ENCODE data around the gene SCO1.
A peak's percentile ranks its signal among the peaks of the same experiment; 100 is the strongest.
"Not testable (repeated sequence)": the region's sequence is repeated elsewhere in the genome, so short reads cannot be mapped to it uniquely, and the experiment has no call there.

The SCO1 gene

DNA sequence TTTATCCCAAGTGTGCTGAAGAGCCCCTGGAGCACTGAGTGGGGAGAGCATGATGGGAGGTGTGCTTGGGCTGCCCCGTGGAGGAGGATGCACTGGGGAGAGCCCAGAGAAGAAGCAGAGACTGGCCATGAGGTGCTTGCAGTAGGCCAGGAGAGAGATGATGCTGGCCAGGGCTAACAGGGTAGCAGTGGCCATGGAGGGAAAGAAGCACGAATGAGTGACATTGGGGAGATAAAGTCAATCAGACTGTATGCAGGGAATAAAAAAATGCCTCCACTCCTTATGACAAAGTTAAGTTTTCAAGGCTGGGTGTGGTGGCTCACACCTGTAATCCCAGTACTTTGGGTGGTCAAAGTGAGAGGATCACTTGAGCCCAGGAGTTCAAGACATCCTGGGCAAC lies 37.9 kb upstream of the SCO1 start:
- Histone ChIP-seq H2AK5ac (ENCODE audit: low read depth, low read length) (no peak overlapping the region), H3K9ac (ENCODE audit: low read depth, low read length, poor library complexity) (no peak overlapping the region), H2BK15ac (ENCODE audit: low read length) (no peak overlapping the region), H3K14ac (ENCODE audit: low read length) (no peak overlapping the region), H3K4ac (ENCODE audit: low read length) (no peak overlapping the region), H3K23ac (ENCODE audit: low read depth, low read length, poor library complexity) (no peak overlapping the region), H2AFZ (ENCODE audit: low read length) (no peak overlapping the region), H2BK12ac (ENCODE audit: low read length) (no peak overlapping the region), H3K9me3 (replicated peaks in 1 of 2; ENCODE audit: control insufficient read depth in 2 of 2, insufficient read depth in 1 of 2, low read depth in 1 of 2, low read length in 2 of 2) (no peaks in the 10 kb centered on the region), H4K91ac (ENCODE audit: low read depth, low read length, poor library complexity) (no peak overlapping the region), H2BK120ac (ENCODE audit: low read depth, low read length) (no peak overlapping the region), H3K36me3 (replicated peaks in 1 of 2; ENCODE audit: control insufficient read depth in 2 of 2, insufficient read depth in 2 of 2, low read length in 2 of 2) (no peaks in the 10 kb centered on the region), H2BK5ac (ENCODE audit: low read length) (no peak overlapping the region), H4K8ac (ENCODE audit: low read depth, low read length) (no peak overlapping the region), H3K4me1 (ENCODE audit: control insufficient read depth in 2 of 2, insufficient read depth in 1 of 2, low read depth in 1 of 2, low read length in 2 of 2) (peaks cover 1 to 4% of the 10 kb centered on the region in 2 donors), H3K27ac (replicated peaks; ENCODE audit: low read length) (no peak overlapping the region), H3K27me3 (ENCODE audit: control insufficient read depth in 3 of 3, insufficient read depth in 3 of 3, low read depth in 1 of 3, low read length in 3 of 3) (peaks cover 0 to 9% (median 3%) of the 10 kb centered on the region in 3 experiments), H3K18ac (ENCODE audit: low read length) (no peak overlapping the region), H3K79me1 (ENCODE audit: low read depth, low read length) (no peaks in the 10 kb centered on the region), H3K4me2 (ENCODE audit: insufficient read depth, low read length, poor library complexity, severe bottlenecking) (no peak overlapping the region), H3K4me3 (ENCODE audit: low read length in 2 of 2) (no peak overlapping the region)
- WGBS, 2 donors (ENCODE audit: extremely low coverage in 2 of 2, insufficient read length in 2 of 2, insufficient replicate concordance in 1 of 2): no CpG with 5 or more reads among the region's 2 CpGs
- no peak for DNase-seq (ENCODE audit: low spot score)

DNA sequence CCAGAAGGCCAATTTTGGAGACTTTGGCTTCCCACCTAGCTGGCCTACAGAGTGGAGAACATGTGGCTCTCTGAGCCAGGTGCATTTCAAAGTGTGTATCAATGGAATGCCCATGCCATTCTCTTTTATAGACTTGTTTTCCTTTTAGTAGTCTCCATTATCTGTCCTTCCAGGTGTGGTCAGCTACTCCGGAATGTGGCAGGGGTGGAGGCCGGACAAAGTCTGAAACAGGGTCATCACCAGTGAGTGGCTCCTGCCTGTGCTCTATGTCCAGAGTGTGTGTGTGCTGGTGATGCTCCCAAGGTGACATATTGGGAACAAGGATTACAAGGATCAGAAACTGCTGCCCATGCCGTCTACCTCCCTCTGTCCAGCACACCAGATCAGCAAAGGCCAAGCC lies 36.3 kb upstream of the SCO1 start:
- no peak overlapping the region for H2BK15ac ChIP-seq (ENCODE audit: low read length)
- H2BK12ac ChIP-seq (ENCODE audit: low read length): no peak overlapping the region
- H3K4me2 ChIP-seq (ENCODE audit: insufficient read depth, low read length, poor library complexity, severe bottlenecking): no peak overlapping the region
- H3K27ac ChIP-seq (replicated peaks; ENCODE audit: low read length): no peak overlapping the region
- H4K91ac ChIP-seq (ENCODE audit: low read depth, low read length, poor library complexity): no peak overlapping the region
- no peaks in the 10 kb centered on the region for H3K36me3 ChIP-seq (replicated peaks in 1 of 2; ENCODE audit: control insufficient read depth in 2 of 2, insufficient read depth in 2 of 2, low read length in 2 of 2)
- no peak overlapping the region for H3K14ac ChIP-seq (ENCODE audit: low read length)
- H3K4ac ChIP-seq (ENCODE audit: low read length): no peak overlapping the region
- H2BK5ac ChIP-seq (ENCODE audit: low read length): no peak overlapping the region
- no peak for DNase-seq (ENCODE audit: low spot score)
- no peak overlapping the region for H2AK5ac ChIP-seq (ENCODE audit: low read depth, low read length)
- peaks cover 1 to 4% of the 10 kb centered on the region in 2 donors for H3K4me1 ChIP-seq (ENCODE audit: control insufficient read depth in 2 of 2, insufficient read depth in 1 of 2, low read depth in 1 of 2, low read length in 2 of 2)
- H2AFZ ChIP-seq (ENCODE audit: low read length): no peak overlapping the region
- WGBS, 2 donors (ENCODE audit: extremely low coverage in 2 of 2, insufficient read length in 2 of 2, insufficient replicate concordance in 1 of 2): no CpG with 5 or more reads among the region's 3 CpGs
- no peak overlapping the region for H3K9ac ChIP-seq (ENCODE audit: low read depth, low read length, poor library complexity)
- no peak overlapping the region for H3K18ac ChIP-seq (ENCODE audit: low read length)
- no peak overlapping the region for H3K23ac ChIP-seq (ENCODE audit: low read depth, low read length, poor library complexity)
- H3K79me1 ChIP-seq (ENCODE audit: low read depth, low read length): no peaks in the 10 kb centered on the region
- H4K8ac ChIP-seq (ENCODE audit: low read depth, low read length): no peak overlapping the region
- H2BK120ac ChIP-seq (ENCODE audit: low read depth, low read length): no peak overlapping the region
- H3K9me3 ChIP-seq (replicated peaks in 1 of 2; ENCODE audit: control insufficient read depth in 2 of 2, insufficient read depth in 1 of 2, low read depth in 1 of 2, low read length in 2 of 2): no peaks in the 10 kb centered on the region
- peaks cover 0 to 15% (median 3%) of the 10 kb centered on the region in 3 experiments for H3K27me3 ChIP-seq (ENCODE audit: control insufficient read depth in 3 of 3, insufficient read depth in 3 of 3, low read depth in 1 of 3, low read length in 3 of 3)
- H3K4me3 ChIP-seq (ENCODE audit: low read length in 2 of 2): no peak overlapping the region

DNA sequence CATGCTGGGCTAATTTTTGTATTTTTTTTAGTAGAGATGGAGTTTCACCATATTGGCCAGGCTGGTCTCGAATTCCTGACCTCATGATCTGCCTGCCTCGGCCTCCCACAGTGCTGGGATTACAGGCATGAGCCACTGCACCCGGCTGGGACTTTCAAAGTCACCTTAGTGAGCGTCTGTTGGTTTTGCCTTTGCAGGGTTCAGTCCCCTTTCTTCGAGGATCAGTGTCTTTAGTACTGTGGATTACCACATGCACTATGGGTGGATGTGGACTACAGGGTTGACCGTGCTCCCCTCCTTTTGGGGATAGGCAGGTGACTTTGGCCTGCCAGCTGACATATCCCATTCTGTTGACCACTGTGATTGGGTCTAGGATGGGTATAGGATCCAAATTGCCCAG lies 34.8 kb upstream of the SCO1 start:
- not testable (repeated sequence) for H3K9ac ChIP-seq (ENCODE audit: low read depth, low read length, poor library complexity); H2AFZ ChIP-seq (ENCODE audit: low read length); H3K4me2 ChIP-seq (ENCODE audit: insufficient read depth, low read length, poor library complexity, severe bottlenecking); H3K9me3 ChIP-seq (replicated peaks in 1 of 2; ENCODE audit: control insufficient read depth in 2 of 2, insufficient read depth in 1 of 2, low read depth in 1 of 2, low read length in 2 of 2); H2BK5ac ChIP-seq (ENCODE audit: low read length); H4K8ac ChIP-seq (ENCODE audit: low read depth, low read length); H2BK12ac ChIP-seq (ENCODE audit: low read length); H3K4me1 ChIP-seq (ENCODE audit: control insufficient read depth in 2 of 2, insufficient read depth in 1 of 2, low read depth in 1 of 2, low read length in 2 of 2); H4K91ac ChIP-seq (ENCODE audit: low read depth, low read length, poor library complexity); H3K4ac ChIP-seq (ENCODE audit: low read length); H3K4me3 ChIP-seq (ENCODE audit: low read length in 2 of 2); H3K23ac ChIP-seq (ENCODE audit: low read depth, low read length, poor library complexity); H3K36me3 ChIP-seq (replicated peaks in 1 of 2; ENCODE audit: control insufficient read depth in 2 of 2, insufficient read depth in 2 of 2, low read length in 2 of 2); DNase-seq (ENCODE audit: low spot score); H3K14ac ChIP-seq (ENCODE audit: low read length); H2BK15ac ChIP-seq (ENCODE audit: low read length); H3K27ac ChIP-seq (replicated peaks; ENCODE audit: low read length); H3K79me1 ChIP-seq (ENCODE audit: low read depth, low read length); H2BK120ac ChIP-seq (ENCODE audit: low read depth, low read length); H2AK5ac ChIP-seq (ENCODE audit: low read depth, low read length); H3K18ac ChIP-seq (ENCODE audit: low read length)
- peaks cover 0 to 11% (median 3%) of the 10 kb centered on the region in 3 experiments for H3K27me3 ChIP-seq (ENCODE audit: control insufficient read depth in 3 of 3, insufficient read depth in 3 of 3, low read depth in 1 of 3, low read length in 3 of 3)
- WGBS, 2 donors (ENCODE audit: extremely low coverage in 2 of 2, insufficient read length in 2 of 2, insufficient replicate concordance in 1 of 2): no CpG with 5 or more reads among the region's 6 CpGs

DNA sequence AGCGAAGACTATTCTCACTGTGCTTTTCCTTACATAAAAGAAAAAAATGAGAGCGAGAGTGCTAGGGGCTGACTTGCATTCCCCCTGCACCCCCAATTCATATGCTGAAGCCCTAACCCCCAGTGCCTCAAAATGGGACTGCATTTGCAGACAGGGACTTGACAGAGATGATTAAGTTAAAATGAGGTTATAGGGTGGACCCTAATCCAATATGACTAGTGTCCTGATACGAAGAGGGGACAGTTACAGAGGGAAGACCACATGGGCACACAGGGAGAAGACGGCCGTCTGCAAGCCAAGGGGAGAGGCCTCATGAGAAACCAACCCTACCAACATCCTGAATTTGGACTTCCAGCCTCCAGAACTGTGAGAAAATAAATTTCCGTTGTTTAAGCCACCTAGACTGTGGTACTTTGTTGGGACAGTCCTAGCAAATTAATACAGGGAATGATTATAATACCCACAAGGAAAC lies 34.1 kb upstream of the SCO1 start:
- H3K27me3 ChIP-seq (ENCODE audit: control insufficient read depth in 3 of 3, insufficient read depth in 3 of 3, low read depth in 1 of 3, low read length in 3 of 3): peaks cover 0 to 11% (median 3%) of the 10 kb centered on the region in 3 experiments
- no peak overlapping the region for H3K27ac ChIP-seq (replicated peaks; ENCODE audit: low read length)
- H3K79me1 ChIP-seq (ENCODE audit: low read depth, low read length): no peaks in the 10 kb centered on the region
- H3K4me2 ChIP-seq (ENCODE audit: insufficient read depth, low read length, poor library complexity, severe bottlenecking): no peak overlapping the region
- H4K91ac ChIP-seq (ENCODE audit: low read depth, low read length, poor library complexity): no peak overlapping the region
- no peaks in the 10 kb centered on the region for H3K9me3 ChIP-seq (replicated peaks in 1 of 2; ENCODE audit: control insufficient read depth in 2 of 2, insufficient read depth in 1 of 2, low read depth in 1 of 2, low read length in 2 of 2)
- H3K4ac ChIP-seq (ENCODE audit: low read length): no peak overlapping the region
- H3K23ac ChIP-seq (ENCODE audit: low read depth, low read length, poor library complexity): no peak overlapping the region
- H2BK5ac ChIP-seq (ENCODE audit: low read length): no peak overlapping the region
- H2BK15ac ChIP-seq (ENCODE audit: low read length): no peak overlapping the region
- H3K36me3 ChIP-seq (replicated peaks in 1 of 2; ENCODE audit: control insufficient read depth in 2 of 2, insufficient read depth in 2 of 2, low read length in 2 of 2): no peaks in the 10 kb centered on the region
- peak overlapping the region; percentile 75 for H2AFZ ChIP-seq (ENCODE audit: low read length)
- H3K4me1 ChIP-seq (ENCODE audit: control insufficient read depth in 2 of 2, insufficient read depth in 1 of 2, low read depth in 1 of 2, low read length in 2 of 2): peaks cover 1 to 4% of the 10 kb centered on the region in 2 donors
- no peak for DNase-seq (ENCODE audit: low spot score)
- H3K9ac ChIP-seq (ENCODE audit: low read depth, low read length, poor library complexity): no peak overlapping the region
- no peak overlapping the region for H3K14ac ChIP-seq (ENCODE audit: low read length)
- H3K4me3 ChIP-seq (ENCODE audit: low read length in 2 of 2): no peak overlapping the region
- no peak overlapping the region for H4K8ac ChIP-seq (ENCODE audit: low read depth, low read length)
- H3K18ac ChIP-seq (ENCODE audit: low read length): no peak overlapping the region
- no CpG with 5 or more reads among the region's 6 CpGs for WGBS, 2 donors (ENCODE audit: extremely low coverage in 2 of 2, insufficient read length in 2 of 2, insufficient replicate concordance in 1 of 2)
- no peak overlapping the region for H2BK120ac ChIP-seq (ENCODE audit: low read depth, low read length)
- H2AK5ac ChIP-seq (ENCODE audit: low read depth, low read length): no peak overlapping the region
- no peak overlapping the region for H2BK12ac ChIP-seq (ENCODE audit: low read length)

All from neuronal stem cell (in vitro differentiated cells).